A549 (cell line): ENCODE measurements around the gene STX16. TPM values are rescaled to one million over a fixed set of nuclear protein-coding genes. Genes with fewer than 3 reads are reported as not detected.

Experiments
- ATAC-seq, 2 experiments: fragments of 200-7000 bp in 1 of 2; fragments of >200 bp in 1 of 2; cut with Nextera tagmentation in 1 of 2; cut with Tn5 transposase in 1 of 2; 3 replicates each; pipeline versions ENCODE4 v1.8.0 to v1.9.1; 2018 to 2020; ENCODE audit warnings: mild to moderate bottlenecking in 1 of 2, moderate library complexity in 1 of 2
- CTCF ChIA-PET: fragments of 300-600 bp; sonication (Branson Sonifier 250); formaldehyde crosslinking; extraction: SDS; loops from one replicate; lab custom pipeline; 2021; ENCODE audit warnings: antibody characterized with exemption, inconsistent platforms; lab: Yijun Ruan, JAX
- POLR2A ChIA-PET: fragments of 350-600 bp; formaldehyde crosslinking; extraction: SDS; loops from one replicate; lab custom pipeline; 2021; ENCODE audit warnings: antibody characterized with exemption, inconsistent platforms; lab: Yijun Ruan, JAX
- DNase-seq, 2 experiments: peaks; one replicate each; pipeline versions ENCODE4 v3.0.0 to v3.0.0-alpha.2; 2011 to 2016; ENCODE audit warnings: low read depth in 1 of 2, low spot score in 1 of 2
- FAIRE-seq: peaks from 2 replicates; lab custom pipeline; 2011; peaks lifted over from hg19 to GRCh38; lab: Jason Lieb, UNC
- H3K27ac ChIP-seq, 2 experiments: fragments of >200 bp; sonication (Bioruptor Twin); formaldehyde crosslinking; 3 replicates each; pipeline ENCODE4 v1.5.1; 2016 to 2017
- H3K4me1 ChIP-seq: fragments of >200 bp; sonication (Bioruptor Twin); formaldehyde crosslinking; 3 replicates; pipeline ENCODE4 v1.6.1; 2016
- H3K4me2 ChIP-seq: fragments of >200 bp; sonication (Bioruptor Twin); formaldehyde crosslinking; 3 replicates; pipeline ENCODE4 v1.6.1; 2016
- H3K4me3 ChIP-seq: fragments of >200 bp; sonication (Bioruptor Twin); formaldehyde crosslinking; 3 replicates; pipeline ENCODE4 v1.5.1; 2016
- H3K9me3 ChIP-seq: fragments of >200 bp; sonication (Bioruptor Twin); formaldehyde crosslinking; 3 replicates; pipeline ENCODE4 v1.6.1; 2016
- BCL3 ChIP-seq: fragments of >200 bp; sonication (Bioruptor Twin); formaldehyde crosslinking; IDR thresholded peaks from 3 replicates; pipeline ENCODE4 v1.6.1; 2016
- CEBPB ChIP-seq, 2 experiments: fragments of >200 bp in 1 of 2; sonication (Bioruptor Twin) in 1 of 2; formaldehyde crosslinking in 1 of 2; IDR thresholded peaks; 2 replicates each; pipeline ENCODE4 v1.6.1; 2012 to 2016
- ELK1 ChIP-seq: fragments of 150-350 bp; IDR thresholded peaks from 2 replicates; pipeline ENCODE4 v1.6.1; 2014; ENCODE audit warnings: low read depth, mild to moderate bottlenecking, low read length
- ESRRA ChIP-seq: fragments of 150-350 bp; IDR thresholded peaks from 2 replicates; pipeline ENCODE4 v1.6.1; 2014; ENCODE audit warnings: mild to moderate bottlenecking, low read length, borderline replicate concordance
- FOSB ChIP-seq: fragments of 250-450 bp; sonication (Bioruptor Pico); IDR thresholded peaks from 2 replicates; pipeline ENCODE4 v1.5.0; 2020; ENCODE audit warnings: mild to moderate bottlenecking, moderate library complexity
- FOSL2 ChIP-seq, 2 experiments: fragments of 450-650 bp in 1 of 2; fragments of >200 bp in 1 of 2; sonication (Bioruptor Twin) in 1 of 2; formaldehyde crosslinking; IDR thresholded peaks; 2 replicates each; pipeline versions ENCODE4 v1.5.0 to v1.6.1; 2016 to 2020; ENCODE audit warnings: mild to moderate bottlenecking in 1 of 2, moderate library complexity in 1 of 2
- HDAC2 ChIP-seq: fragments of 200-600 bp; sonication (generic); IDR thresholded peaks from 2 replicates; pipeline ENCODE4 v1.6.1; 2016
- HOXB5 ChIP-seq: fragments of 250-450 bp; sonication (Bioruptor Pico); IDR thresholded peaks from 2 replicates; pipeline ENCODE4 v1.5.0; 2020; ENCODE audit warnings: mild to moderate bottlenecking, moderate library complexity
- JUNB ChIP-seq: fragments of >200 bp; sonication (Bioruptor Twin); formaldehyde crosslinking; IDR thresholded peaks from 2 replicates; pipeline ENCODE4 v1.6.1; 2016
- POLR2A ChIP-seq: IDR thresholded peaks from 2 replicates; pipeline ENCODE4 v1.6.1; 2012; ENCODE audit warnings: mild to moderate bottlenecking, low read length
- RARB ChIP-seq: fragments of 250-450 bp; sonication (Bioruptor Pico); IDR thresholded peaks from 2 replicates; pipeline ENCODE4 v1.8.0; 2021; ENCODE audit warnings: mild to moderate bottlenecking, moderate library complexity
- RFX5 ChIP-seq: fragments of 450-650 bp; IDR thresholded peaks from 2 replicates; pipeline ENCODE4 v1.7.1; 2014; ENCODE audit warnings: antibody characterized with exemption, mild to moderate bottlenecking, moderate library complexity
- SMC3 ChIP-seq: fragments of >200 bp; sonication (Bioruptor Twin); formaldehyde crosslinking; IDR thresholded peaks from 3 replicates; pipeline ENCODE4 v1.6.1; 2018; ENCODE audit warnings: inconsistent platforms
- SREBF2 ChIP-seq: fragments of 450-650 bp; IDR thresholded peaks from 2 replicates; pipeline ENCODE4 v1.6.1; 2014; ENCODE audit warnings: mild to moderate bottlenecking, moderate library complexity
- ZC3H11A ChIP-seq: fragments of 450-650 bp; IDR thresholded peaks from 2 replicates; pipeline ENCODE4 v1.6.1; 2014; ENCODE audit warnings: antibody characterized with exemption, mild to moderate bottlenecking
- ZNF302 ChIP-seq: fragments of 250-450 bp; sonication (Bioruptor Pico); IDR thresholded peaks from 2 replicates; pipeline ENCODE4 v1.9.0; 2021; ENCODE audit warnings: inconsistent platforms, mild to moderate bottlenecking, moderate library complexity
- WGBS: methylation state at CpG from one replicate; pipeline ENCODE4 v1.1.6; 2017; ENCODE audit errors: missing lambda C conversion rate; 5-methylcytosine and 5-hydroxymethylcytosine counted together
- polyA plus RNA-seq, 4 experiments: library from polyadenylated mRNA; depleted of rRNA in 3 of 4; stranded (reverse); fragments of >200 nt; fragmentation: RNase III in 1 of 4; extraction: RNeasy Plus Mini Kit Qiagen cat#74134 plus additional on column Dnase treatment in 1 of 4; gene quantifications; 2 replicates in 3 of 4; 3 replicates in 1 of 4; pipeline ENCODE4 v1.2.3, GENCODE V29; 2011 to 2017
- TF ChIP-seq, protein P1 (sequence below): fragments of 250-450 bp; sonication (Bioruptor Pico); IDR thresholded peaks from 2 replicates; pipeline ENCODE4 v1.5.0; 2020; ENCODE audit warnings: low read depth, mild to moderate bottlenecking, moderate library complexity
- TF ChIP-seq, protein P2 (sequence below): fragments of 450-650 bp; IDR thresholded peaks from 2 replicates; pipeline ENCODE4 v1.6.1; 2014; ENCODE audit warnings: antibody characterized with exemption
- TF ChIP-seq, protein P3 (sequence below): IDR thresholded peaks from 2 replicates; pipeline ENCODE4 v1.6.1; 2012

The STX16 gene
- polyA plus RNA-seq, 2 of the 4 experiments (the other 2 are of a cell fraction): 68.5 to 71.6 TPM

DNA sequence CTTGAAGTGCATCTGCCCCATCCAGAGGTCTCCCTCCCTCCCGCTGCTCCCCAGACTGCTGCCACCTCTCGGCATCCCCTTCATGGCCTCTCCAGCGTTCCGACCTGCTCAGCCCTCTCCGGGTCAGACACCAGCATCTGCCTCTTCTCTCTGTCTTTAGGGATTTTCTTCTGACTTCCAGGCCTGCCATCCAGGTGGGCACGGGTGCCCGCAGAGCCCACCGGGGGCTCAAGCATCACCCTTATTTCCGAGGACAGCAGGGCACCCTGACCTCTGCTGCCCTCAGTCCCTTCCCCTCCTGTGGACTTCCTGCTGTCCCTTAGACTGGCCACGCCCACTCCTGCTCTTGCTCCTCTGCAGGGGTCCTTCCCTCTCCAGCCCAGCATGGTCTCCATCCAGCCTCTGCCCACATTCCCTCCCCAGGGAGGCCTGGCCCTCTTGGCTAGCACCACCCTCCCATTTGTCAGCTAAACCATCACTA, 44.9 kb downstream of the STX16 start:
- H3K9me3 ChIP-seq: no peaks in the 10 kb centered on the region
- no peak overlapping the region for H3K4me2 ChIP-seq
- FAIRE-seq (no peak), ATAC-seq (no peak), DNase-seq (no peak)
- 93% methylated on average over 10 of the region's 10 CpGs for WGBS
- ChIA-PET CTCF (interaction anchor here (0.6 to 2.6 kb wide), 4 partner anchors 10 to 800 kb away, joined by 3 to 8 read pairs (median 4); no protein-coding TSS in a partner anchor), POLR2A (no interaction called here)
- H3K4me3 ChIP-seq: no peak overlapping the region
- H3K27ac ChIP-seq: no peak overlapping the region
- H3K4me1 ChIP-seq: peaks cover 20% of the 10 kb centered on the region
- TF ChIP-seq POLR2A (no peak), RARB (CRISPR knock-in tag) (no peak), SMC3 (no peak), SREBF2 (no peak), CEBPB (IDR thresholded peaks at IDR 0.05) (no peak), ELK1 (no peak), HDAC2 (no peak), ZC3H11A (no peak), RFX5 (no peak), JUNB (no peak), BCL3 (no peak), ESRRA (no peak)
- TF ChIP-seq, protein P1, sequence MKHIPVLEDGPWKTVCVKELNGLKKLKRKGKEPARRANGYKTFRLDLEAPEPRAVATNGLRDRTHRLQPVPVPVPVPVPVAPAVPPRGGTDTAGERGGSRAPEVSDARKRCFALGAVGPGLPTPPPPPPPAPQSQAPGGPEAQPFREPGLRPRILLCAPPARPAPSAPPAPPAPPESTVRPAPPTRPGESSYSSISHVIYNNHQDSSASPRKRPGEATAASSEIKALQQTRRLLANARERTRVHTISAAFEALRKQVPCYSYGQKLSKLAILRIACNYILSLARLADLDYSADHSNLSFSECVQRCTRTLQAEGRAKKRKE (CRISPR knock-in tag): no peak
- TF ChIP-seq, protein P2, sequence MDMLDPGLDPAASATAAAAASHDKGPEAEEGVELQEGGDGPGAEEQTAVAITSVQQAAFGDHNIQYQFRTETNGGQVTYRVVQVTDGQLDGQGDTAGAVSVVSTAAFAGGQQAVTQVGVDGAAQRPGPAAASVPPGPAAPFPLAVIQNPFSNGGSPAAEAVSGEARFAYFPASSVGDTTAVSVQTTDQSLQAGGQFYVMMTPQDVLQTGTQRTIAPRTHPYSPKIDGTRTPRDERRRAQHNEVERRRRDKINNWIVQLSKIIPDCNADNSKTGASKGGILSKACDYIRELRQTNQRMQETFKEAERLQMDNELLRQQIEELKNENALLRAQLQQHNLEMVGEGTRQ: no peak
- TF ChIP-seq, protein P3, sequence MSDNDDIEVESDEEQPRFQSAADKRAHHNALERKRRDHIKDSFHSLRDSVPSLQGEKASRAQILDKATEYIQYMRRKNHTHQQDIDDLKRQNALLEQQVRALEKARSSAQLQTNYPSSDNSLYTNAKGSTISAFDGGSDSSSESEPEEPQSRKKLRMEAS: no peak

- ATAC-seq: no peak
- TF ChIP-seq SREBF2: no peak
- TF ChIP-seq ZNF302 (CRISPR knock-in tag): no peak
- TF ChIP-seq HOXB5 (CRISPR knock-in tag): no peak
- no peak for TF ChIP-seq FOSL2 (IDR thresholded peaks at IDR 0.05)
- TF ChIP-seq FOSL2 (CRISPR knock-in tag; IDR thresholded peaks at IDR 0.05): no peak
- no peak for TF ChIP-seq ZC3H11A
- TF ChIP-seq FOSB (CRISPR knock-in tag): no peak
- no peak for TF ChIP-seq JUNB
- Histone ChIP-seq H3K27ac (no peak overlapping the region), H3K9me3 (no peaks in the 10 kb centered on the region), H3K4me1 (peaks cover 20% of the 10 kb centered on the region), H3K4me3 (no peak overlapping the region), H3K4me2 (no peak overlapping the region)
- FAIRE-seq: no peak
- CTCF ChIA-PET: interaction anchor here (0.7 to 1.3 kb wide), 3 partner anchors 15 to 800 kb away, joined by 3 to 4 read pairs (median 3); no protein-coding TSS in a partner anchor
- no peak for DNase-seq
- 84% methylated on average over 10 of the region's 10 CpGs for WGBS
- POLR2A ChIA-PET: no interaction called here
Observed at GRCh38 chr20:58696411-58696961, 45.4 kb downstream of the STX16 start.
